NCI-H2029 treated with DMSO at 0.1 percent for 48 hours (cell line): ENCODE results near the gene CLDN15.

ENCODE experiments used
- DNase-seq: peaks from one replicate; lab custom pipeline; 2025; lab: John Stamatoyannopoulos, UW

The CLDN15 gene

GRCh38 chr7:101244375-101245146 lies 7.0 kb upstream of the CLDN15 start, which contains the start of gene FIS1:
FIS1 (minus strand) TSS chr7:101245081; CDS start chr7:101245004, 77 bp downstream.
- DNase-seq, result peak; percentile 90

GRCh38 chr7:101243646-101244374 lies 6.2 kb upstream of the CLDN15 start:
- no peak for DNase-seq

GRCh38 chr7:101241443-101242349 lies 4.1 kb upstream of the CLDN15 start:
- no peak for DNase-seq

- DNase-seq, result no peak
Observed at GRCh38 chr7:101241015-101241363, 3.4 kb upstream of the CLDN15 start.

- no peak for DNase-seq
Observed at GRCh38 chr7:101240226-101241014, 2.8 kb upstream of the CLDN15 start.

- DNase-seq, result no peak
Observed at GRCh38 chr7:101239951-101240220, 2.3 kb upstream of the CLDN15 start.

- DNase-seq, result no peak
Observed at GRCh38 chr7:101239191-101239950, 1.8 kb upstream of the CLDN15 start.

GRCh38 chr7:101238226-101239182 lies 902 bp upstream of the CLDN15 start:
- no peak for DNase-seq

GRCh38 chr7:101236292-101236835 lies 1.2 kb downstream of the CLDN15 start:
- DNase-seq, result no peak

GRCh38 chr7:101235522-101235921 lies 2.1 kb downstream of the CLDN15 start:
- DNase-seq, result no peak

GRCh38 chr7:101235050-101235449 lies 2.6 kb downstream of the CLDN15 start:
- no peak for DNase-seq

GRCh38 chr7:101234636-101235035 lies 3.0 kb downstream of the CLDN15 start:
- no peak for DNase-seq

GRCh38 chr7:101233907-101234547 lies 3.6 kb downstream of the CLDN15 start:
- DNase-seq, result no peak

GRCh38 chr7:101232141-101232850 lies 5.3 kb downstream of the CLDN15 start:
- DNase-seq, result no peak

- no peak for DNase-seq
Observed at GRCh38 chr7:101231644-101232043, 6.0 kb downstream of the CLDN15 start.

GRCh38 chr7:101226721-101227120 lies 10.9 kb downstream of the CLDN15 start:
- no peak for DNase-seq

GRCh38 chr7:101225650-101226049 lies 12.0 kb downstream of the CLDN15 start:
- no peak for DNase-seq

- DNase-seq, result no peak
Observed at GRCh38 chr7:101223528-101223927, 14.1 kb downstream of the CLDN15 start.
